PFSK-1 (cell line): Measurements from ENCODE around the gene UBA7.

Experiments
- SIN3A ChIP-seq: IDR thresholded peaks from 2 replicates; pipeline ENCODE4 v1.6.1; 2012; ENCODE audit warnings: mild to moderate bottlenecking, low read length, moderate library complexity, borderline replicate concordance; ENCODE audit not compliant: insufficient read depth
- TAF1 ChIP-seq: IDR thresholded peaks from 2 replicates; pipeline ENCODE4 v1.6.1; 2012; ENCODE audit warnings: low read length, control low read depth, borderline replicate concordance; ENCODE audit not compliant: insufficient read depth
- TF ChIP-seq, protein P1 (sequence below), 2 experiments: IDR thresholded peaks; 2 replicates each; pipeline versions ENCODE4 v1.6.1 to v1.8.0; 2011 to 2012; ENCODE audit warnings: low read depth in 2 of 2, low read length in 2 of 2, control low read depth in 1 of 2, inconsistent platforms in 1 of 2, mild to moderate bottlenecking in 1 of 2, moderate library complexity in 1 of 2; ENCODE audit not compliant: insufficient read depth in 1 of 2

DNA sequence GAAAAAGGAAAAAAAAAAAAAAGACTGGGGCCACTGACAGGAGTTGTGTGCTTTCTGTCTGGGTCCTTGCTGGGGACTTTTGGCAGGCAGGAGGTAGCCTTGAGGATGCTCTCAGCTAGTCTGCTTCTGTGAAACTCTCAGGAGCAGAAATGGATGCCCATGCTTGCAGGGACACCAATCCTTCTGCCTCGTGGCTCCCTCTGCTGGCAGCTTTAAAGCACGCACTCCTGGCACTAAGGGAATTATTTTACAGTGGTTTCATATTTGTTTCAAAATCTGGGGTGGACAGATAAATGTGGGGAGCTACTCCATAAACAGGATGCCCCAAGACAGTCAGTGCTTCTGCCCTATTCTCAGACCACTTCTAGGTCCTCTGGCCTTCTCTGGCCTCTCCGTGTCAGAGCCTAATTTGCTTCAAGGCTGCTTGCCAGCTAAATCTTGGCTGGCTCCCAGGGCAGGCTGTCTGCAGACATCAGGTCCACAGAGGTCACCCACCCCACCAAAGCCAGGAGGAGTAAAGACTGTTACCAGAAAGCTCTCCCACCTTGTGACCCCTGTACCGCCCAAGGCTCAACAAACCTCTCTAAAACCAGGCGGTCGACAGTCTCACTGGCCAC, 25.5 kb upstream of the UBA7 start:
- TF ChIP-seq TAF1 (no peak), SIN3A (no peak)
- TF ChIP-seq, protein P1, sequence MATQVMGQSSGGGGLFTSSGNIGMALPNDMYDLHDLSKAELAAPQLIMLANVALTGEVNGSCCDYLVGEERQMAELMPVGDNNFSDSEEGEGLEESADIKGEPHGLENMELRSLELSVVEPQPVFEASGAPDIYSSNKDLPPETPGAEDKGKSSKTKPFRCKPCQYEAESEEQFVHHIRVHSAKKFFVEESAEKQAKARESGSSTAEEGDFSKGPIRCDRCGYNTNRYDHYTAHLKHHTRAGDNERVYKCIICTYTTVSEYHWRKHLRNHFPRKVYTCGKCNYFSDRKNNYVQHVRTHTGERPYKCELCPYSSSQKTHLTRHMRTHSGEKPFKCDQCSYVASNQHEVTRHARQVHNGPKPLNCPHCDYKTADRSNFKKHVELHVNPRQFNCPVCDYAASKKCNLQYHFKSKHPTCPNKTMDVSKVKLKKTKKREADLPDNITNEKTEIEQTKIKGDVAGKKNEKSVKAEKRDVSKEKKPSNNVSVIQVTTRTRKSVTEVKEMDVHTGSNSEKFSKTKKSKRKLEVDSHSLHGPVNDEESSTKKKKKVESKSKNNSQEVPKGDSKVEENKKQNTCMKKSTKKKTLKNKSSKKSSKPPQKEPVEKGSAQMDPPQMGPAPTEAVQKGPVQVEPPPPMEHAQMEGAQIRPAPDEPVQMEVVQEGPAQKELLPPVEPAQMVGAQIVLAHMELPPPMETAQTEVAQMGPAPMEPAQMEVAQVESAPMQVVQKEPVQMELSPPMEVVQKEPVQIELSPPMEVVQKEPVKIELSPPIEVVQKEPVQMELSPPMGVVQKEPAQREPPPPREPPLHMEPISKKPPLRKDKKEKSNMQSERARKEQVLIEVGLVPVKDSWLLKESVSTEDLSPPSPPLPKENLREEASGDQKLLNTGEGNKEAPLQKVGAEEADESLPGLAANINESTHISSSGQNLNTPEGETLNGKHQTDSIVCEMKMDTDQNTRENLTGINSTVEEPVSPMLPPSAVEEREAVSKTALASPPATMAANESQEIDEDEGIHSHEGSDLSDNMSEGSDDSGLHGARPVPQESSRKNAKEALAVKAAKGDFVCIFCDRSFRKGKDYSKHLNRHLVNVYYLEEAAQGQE (IDR thresholded peaks at IDR 0.05; ENCODE audit: insufficient read depth in 1 of 2, low read depth in 2 of 2, low read length in 2 of 2): no peak
